GM19035 (cell line): ENCODE measurements around the gene ADAT3.
A peak's percentile ranks its signal among the peaks of the same experiment; 100 is the strongest.

ENCODE experiments used
- ATAC-seq: cut with Tn5 transposase; IDR thresholded peaks from one replicate; pipeline ENCODE4 v1.9.1; 2021; ENCODE audit not compliant: unreplicated experiment

ADAT3 gene

GRCh38 chr19:1905110-1905862 is at the start of gene ADAT3, which contains the start of gene SCAMP4:
Gene ADAT3, plus strand, starts transcription at chr19:1905399. Its CDS starts 6,649 bp downstream, at chr19:1912048.
Gene SCAMP4, plus strand, starts transcription at chr19:1905399. Its CDS starts 9,621 bp downstream, at chr19:1915020.
- peak; percentile 90 for ATAC-seq

- ATAC-seq: peak; percentile 4
Observed at GRCh38 chr19:1855828-1856255, 49.4 kb upstream of the ADAT3 start.

- no peak for ATAC-seq
Observed at GRCh38 chr19:1856345-1856697, 48.9 kb upstream of the ADAT3 start.

- no peak for ATAC-seq
Observed at GRCh38 chr19:1856698-1857603, 48.2 kb upstream of the ADAT3 start.

GRCh38 chr19:1857648-1858326 is 47.4 kb upstream of the ADAT3 start:
- no peak for ATAC-seq

- no peak for ATAC-seq
Observed at GRCh38 chr19:1858412-1859081, 46.7 kb upstream of the ADAT3 start.

GRCh38 chr19:1859331-1859781 is 45.8 kb upstream of the ADAT3 start:
- ATAC-seq: no peak

- ATAC-seq: no peak
Observed at GRCh38 chr19:1860042-1860775, 45.0 kb upstream of the ADAT3 start.

- ATAC-seq: no peak
Observed at GRCh38 chr19:1860821-1861598, 44.2 kb upstream of the ADAT3 start.

GRCh38 chr19:1861599-1862031 is 43.6 kb upstream of the ADAT3 start:
- ATAC-seq: no peak

GRCh38 chr19:1862068-1862423 is 43.2 kb upstream of the ADAT3 start:
- no peak for ATAC-seq

GRCh38 chr19:1862424-1863327 is 42.5 kb upstream of the ADAT3 start:
- peak; percentile 14 for ATAC-seq

GRCh38 chr19:1863328-1863637 is 41.9 kb upstream of the ADAT3 start, which contains the start of gene KLF16:
Gene KLF16, minus strand, starts transcription at chr19:1863579. Its CDS starts 82 bp downstream, at chr19:1863497.
- ATAC-seq: peak; percentile 3

- ATAC-seq: peak; percentile 54
Observed at GRCh38 chr19:1863638-1864479, 41.3 kb upstream of the ADAT3 start.

GRCh38 chr19:1864480-1865171 is 40.6 kb upstream of the ADAT3 start:
- ATAC-seq: no peak

- ATAC-seq: no peak
Observed at GRCh38 chr19:1865172-1866010, 39.8 kb upstream of the ADAT3 start.
